HG02763 (cell line): ENCODE measurements around the gene CYB5R3.

ENCODE experiments used
- ATAC-seq: cut with Tn5 transposase; IDR thresholded peaks from one replicate; pipeline ENCODE4 v1.9.1; 2021; ENCODE audit warnings: mild to moderate bottlenecking, moderate library complexity; ENCODE audit not compliant: unreplicated experiment

CYB5R3 gene

DNA sequence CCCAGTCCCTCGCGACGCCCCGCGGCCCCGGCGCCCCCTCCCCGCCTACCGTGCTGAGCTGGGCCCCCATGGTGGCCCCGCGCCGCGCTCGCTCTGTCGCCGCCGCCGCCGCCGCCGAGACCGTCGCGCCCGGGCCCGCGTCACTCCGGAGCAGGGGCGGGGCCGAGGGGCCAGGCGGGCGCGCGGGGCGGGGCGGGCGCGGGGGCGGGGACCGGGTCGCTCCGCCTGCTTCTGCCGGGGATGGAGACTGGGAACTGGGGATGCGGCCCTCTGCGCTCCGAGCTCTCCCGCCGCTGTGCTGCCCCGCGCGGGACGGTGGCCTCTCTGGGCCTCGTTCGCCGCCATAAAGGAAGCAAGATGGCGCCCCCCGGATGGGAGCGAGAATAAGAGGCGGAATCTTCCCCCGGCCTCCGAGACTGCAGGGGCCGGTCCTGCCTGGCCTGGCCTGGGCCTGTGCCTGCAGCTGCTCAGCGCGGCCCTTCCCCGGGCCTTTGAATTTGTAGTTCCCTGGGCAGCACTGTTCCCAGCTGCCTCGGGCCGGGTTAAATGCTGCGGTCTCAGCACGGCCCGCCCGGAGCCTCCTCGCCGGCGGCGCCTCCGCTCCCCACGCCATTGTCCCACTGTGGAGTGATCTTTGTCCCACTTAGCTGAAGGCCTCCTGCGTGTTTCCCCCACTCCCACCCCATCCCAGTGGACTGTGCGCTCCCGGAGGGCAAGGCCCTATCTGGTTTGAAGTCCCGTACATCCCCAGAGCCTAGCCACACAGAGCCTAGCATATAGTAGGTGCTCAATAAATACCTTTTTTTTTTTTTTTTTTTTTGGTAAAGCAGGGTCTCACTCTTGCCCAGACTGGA lies at the start of gene CYB5R3:
CYB5R3 (minus strand) TSS at position 147 of the 854 bp plus-strand sequence; CDS start at position 70, 77 bp downstream.
- ATAC-seq: peak; percentile 63

GRCh38 chr22:42697542-42698013 lies 48.4 kb upstream of the CYB5R3 start:
- no peak for ATAC-seq

- ATAC-seq: no peak
Observed at GRCh38 chr22:42696331-42696967, 47.3 kb upstream of the CYB5R3 start.

DNA sequence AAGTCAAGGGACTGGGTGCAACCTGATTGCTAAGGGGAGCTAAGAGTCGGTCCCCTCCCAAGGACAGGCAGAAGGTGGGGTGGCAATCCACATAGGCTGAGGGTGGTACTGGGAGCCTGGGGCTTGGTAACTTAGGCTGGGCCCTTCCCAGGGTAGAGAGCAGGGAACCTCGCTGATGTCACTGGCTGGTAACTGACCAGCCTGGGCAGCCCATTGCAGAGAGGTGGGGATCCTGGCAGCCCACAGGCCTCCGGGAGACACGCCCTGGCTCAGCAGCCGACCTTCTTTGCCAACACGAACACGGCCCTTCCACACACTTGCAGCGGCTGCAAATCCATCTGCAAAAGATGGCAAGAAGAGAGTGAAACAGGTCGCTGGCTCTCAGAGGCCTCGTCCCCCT lies 46.1 kb upstream of the CYB5R3 start:
- no peak for ATAC-seq

DNA sequence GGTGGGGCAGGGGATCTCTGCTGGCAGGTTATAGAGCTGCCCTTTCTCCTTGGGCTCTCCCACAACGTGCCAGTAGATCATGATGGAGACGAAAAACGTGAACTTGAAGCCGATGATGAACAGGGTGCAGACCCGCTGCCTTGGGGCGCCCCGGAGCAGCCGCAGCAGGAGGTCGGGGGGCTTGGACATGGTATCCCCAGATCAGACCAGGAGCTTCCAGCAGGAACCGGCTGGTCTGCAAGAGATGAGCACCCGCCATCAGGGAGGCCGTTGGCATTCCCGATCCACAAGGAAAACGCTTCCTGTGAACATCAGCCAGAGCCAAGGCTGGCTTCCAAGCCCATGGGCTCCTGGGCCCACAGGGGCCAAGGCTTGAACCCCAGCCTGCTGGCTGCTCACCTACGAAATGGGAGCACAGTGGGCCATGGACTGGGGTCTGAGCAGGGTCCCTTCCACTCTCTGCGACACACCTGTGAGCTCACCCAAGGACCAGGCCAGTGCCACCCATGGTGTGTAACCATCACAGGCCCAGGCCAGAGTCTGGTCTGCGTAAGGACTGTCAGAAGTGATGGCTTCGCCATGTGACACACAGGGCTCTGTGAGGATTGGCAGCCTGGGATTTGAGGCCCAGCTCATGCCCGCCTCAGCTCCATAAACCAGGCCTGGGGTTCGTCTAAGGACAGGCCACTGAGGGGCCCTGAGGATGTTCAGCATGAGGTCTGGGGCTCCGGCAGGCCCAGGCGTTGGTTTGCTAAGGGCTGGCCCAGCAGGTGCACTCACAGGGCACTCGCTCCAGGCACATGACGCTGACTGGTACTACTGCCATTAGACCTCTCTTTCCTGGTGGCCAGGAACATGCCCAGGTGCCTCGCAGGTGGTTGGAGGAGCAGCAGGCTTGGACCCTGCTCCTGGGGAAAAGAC lies 44.8 kb upstream of the CYB5R3 start:
- no peak for ATAC-seq

DNA sequence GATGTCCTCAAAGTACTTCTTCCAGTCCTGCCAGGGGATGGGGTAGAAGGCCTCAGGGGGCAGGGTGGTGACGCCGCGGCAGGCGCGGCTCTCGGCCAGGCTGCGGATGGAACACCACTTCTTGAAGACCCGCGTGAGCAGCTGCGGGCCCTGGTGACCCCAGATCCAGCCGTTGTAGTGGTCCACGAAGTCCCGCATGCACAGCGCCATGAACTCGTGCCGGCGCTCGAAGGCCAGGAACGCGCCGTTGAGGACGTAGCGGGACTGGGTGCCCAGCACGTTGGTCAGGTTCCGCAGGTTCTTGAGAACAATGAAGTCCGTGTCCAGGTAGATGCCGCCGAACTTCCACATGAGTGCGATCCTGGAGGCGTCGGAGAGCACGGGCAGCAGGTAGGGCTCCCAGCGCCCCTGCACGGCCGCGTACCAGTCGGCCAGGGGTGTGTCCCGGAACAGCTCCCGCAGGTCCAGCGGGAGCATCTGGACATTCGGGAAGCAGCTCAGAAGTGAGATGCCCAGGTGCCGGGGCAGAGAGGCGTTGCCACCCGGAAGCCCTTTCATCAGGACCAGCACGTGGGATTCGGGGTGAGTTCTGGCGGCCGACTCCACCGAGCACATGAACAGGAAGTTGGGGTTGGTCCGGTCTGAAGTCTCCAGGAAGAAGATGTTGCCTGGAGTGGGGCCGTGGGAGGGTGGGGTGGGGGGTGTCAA lies 44.0 kb upstream of the CYB5R3 start:
- ATAC-seq: no peak

- no peak for ATAC-seq
Observed at GRCh38 chr22:42692239-42693054, 43.3 kb upstream of the CYB5R3 start.

GRCh38 chr22:42691440-42691839 lies 42.2 kb upstream of the CYB5R3 start:
- no peak for ATAC-seq

DNA sequence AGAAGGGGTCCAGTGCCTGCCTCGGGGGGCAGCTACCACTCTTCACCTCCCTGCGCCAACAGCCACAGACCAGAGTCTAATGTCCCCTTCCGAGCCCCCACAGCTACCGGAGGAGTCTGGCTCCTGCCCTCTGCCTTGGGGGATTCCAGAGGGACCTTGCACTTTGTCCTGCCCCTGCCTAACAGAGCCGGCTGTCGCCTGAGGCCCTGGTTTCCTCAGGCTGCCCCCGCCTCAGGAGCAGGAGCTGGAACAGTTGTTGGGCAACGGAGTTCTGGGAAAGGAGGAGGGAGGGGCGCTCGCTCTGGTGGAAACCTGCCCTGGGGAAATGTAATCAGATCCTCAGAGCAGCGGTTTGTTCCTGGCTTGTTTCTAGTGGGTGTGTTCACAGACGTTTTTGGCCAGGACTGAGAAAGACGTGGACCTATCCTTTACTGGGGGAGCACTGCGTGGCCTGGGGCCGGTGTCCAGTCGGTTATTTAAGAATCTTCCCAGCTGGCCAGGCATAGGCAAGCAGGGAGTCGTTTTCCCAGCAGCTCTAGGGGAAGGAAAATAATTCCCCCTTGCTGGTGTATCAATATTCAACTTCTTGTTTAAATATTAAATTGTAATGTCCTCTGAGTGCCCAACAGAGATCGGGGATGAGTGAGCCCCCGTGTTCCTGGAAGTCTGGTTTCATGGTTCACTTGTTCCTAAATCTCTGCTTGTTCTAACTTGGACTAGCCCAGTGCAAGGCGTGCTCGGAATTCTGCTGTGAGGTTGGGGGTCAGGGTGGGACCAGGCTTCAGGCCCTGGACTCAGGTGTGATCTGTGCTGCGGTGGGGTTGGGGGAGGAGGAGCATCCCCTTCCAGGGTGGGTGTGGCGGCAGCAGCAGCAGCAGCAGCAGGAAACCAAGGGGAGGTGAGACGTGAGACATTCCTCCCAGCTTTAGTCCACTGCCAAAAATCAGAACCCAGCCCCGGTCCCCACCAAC lies 39.3 kb upstream of the CYB5R3 start:
- ATAC-seq: no peak

DNA sequence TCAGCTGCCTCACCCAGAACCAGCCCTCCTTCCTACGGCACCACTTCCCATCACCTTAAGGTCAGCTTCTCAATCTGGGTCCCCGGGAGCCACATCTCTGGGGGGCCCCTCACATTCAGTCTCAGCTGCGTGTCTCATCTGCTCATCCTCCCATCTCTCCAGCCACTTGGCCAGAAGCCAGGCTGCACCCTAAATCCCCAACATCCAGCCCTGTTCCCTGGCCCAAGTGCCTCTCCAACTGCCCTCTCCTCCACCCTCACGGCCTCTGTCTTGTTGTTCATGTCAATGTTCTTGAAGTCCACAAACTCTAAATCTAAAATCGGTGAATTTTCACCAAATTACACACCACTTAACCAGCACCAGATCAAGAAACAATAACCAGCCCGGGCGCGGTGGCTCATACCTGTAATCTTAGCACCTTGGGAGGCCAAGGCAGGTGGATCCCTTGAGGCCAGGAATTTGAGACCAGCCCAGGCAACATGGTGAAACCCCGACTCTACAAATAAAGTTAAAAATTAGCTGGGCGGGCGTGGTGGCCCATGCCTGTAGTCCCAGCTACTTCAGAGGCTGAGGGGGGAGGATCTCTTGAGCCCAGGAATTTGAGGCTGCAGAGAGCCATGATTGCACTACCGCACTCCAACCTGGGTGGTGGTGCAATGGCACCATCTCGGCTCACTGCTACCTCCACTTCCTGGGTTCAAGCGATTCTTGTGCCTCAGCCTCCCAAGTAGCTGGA lies 37.7 kb upstream of the CYB5R3 start:
- ATAC-seq: no peak

- no peak for ATAC-seq
Observed at GRCh38 chr22:42685941-42686653, 36.9 kb upstream of the CYB5R3 start.

DNA sequence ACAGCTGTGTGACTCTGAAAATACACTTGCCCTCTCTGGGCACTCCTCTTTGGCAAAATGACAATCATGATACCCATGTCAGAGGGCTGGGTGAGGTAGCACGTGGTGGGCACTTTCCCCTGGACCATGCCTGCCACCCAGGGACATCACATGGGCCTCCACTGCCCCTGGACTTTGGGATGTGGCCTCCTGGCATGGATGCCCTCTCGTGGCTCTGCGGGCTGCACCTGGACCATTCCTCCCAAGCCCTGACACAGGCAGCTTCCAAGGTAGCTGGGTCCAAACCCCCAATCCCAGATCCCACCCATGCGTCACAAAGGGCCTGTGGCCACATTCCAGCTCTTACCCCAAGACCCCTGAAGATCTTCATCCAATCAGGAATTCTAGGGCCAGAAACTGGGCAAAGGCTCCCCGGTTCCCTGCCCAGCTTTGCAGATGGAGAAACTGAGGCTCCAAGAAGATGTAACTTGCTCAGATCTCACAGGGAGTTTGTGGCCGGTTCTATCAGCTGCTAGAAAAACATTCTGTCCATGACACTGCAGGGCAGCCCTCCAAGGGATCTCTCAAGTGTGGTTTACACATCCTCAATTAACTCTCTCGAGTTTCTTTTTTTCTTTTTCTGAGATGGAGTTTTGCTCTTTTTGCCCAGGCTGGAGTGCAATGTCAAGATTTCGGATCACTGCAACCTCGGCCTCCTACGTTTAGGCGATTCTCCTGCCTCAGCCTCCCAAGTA lies 35.4 kb upstream of the CYB5R3 start:
- ATAC-seq: no peak

DNA sequence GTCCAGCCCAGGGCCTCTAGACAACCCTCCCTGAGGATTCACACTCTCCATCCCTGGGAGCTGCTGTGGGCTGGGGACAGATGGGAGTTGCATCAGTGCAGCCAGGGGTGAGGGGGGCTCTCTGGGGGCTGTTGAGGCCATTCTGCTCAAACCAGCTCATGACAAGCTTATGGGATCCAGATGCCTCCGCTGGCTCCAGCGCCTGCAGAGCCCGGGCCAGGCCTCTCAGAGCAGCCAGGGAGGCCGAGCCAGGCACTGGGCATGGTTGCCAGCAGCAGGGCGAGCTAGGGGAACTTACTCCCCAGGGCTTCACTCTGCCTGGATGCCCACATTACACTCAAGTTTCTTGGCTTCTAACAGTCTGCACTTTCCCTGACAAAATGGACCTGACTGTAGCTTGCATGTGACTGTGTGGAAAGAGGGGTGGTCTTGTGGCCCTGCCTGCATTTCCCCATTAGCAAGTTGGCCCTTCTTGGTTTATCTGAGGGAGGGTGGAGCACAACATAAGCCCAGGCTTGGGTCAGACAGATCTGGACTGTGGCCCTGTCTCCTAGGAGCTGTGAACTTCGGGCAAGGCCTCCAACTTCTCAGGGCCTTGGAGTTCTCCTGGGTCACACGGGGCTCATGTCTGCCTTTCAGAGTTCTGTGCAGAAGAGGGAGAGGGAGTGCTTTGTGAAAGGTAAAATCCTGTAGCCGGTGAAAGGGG lies 34.5 kb upstream of the CYB5R3 start:
- ATAC-seq: no peak

DNA sequence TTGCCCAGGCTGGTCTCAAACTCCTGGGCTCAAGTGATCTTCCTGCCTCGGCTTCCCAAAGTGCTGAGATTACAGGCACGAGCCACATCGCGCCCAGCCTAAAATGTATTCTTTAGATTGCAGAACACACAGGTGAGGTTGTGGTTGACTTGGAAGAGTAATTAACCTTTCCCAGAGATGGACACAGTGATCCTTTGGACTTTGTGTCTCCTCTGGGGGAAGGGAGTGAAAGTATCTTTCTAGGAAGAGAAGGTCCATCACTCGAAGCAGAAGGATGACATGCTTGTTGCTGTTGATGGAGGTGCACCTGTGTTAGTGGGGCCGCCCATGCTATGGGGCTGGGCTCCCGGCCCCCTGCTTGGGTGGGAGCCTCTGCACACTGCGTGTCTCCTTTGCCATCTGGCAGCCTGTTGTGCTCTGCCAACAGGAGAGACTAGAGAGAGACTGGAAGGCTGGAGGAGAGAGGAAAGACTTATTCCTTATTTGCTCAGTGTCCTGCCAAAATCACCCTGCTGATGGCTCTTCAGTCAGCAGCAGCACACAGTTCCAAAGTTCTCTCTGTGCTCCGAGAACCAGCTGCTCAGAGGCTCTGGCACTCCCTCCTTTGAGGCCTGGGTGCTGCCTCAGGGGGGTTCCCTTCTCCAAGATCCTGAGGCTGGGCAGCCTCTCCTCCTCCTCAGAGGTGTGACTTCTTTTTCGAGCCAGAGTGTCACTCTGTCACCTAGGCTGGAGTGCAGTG lies 33.1 kb upstream of the CYB5R3 start:
- ATAC-seq: no peak

GRCh38 chr22:42680648-42681047 lies 31.5 kb upstream of the CYB5R3 start:
- no peak for ATAC-seq
